ENCODE data around the gene ANKHD1.

- TF ChIP-seq CTCF (conservative IDR thresholded peaks at IDR 0.05 in 1 of 2, IDR thresholded peaks at IDR 0.05 in 1 of 2; ENCODE audit: low read depth in 1 of 2, low read length in 2 of 2) (no peak), EZH2 (IDR thresholded peaks at IDR 0.05; ENCODE audit: low read length, missing control alignments) (no peak)
Measured at GRCh38 chr5:140371356-140372151, 30.1 kb upstream of the ANKHD1 start.

Measured in fibroblast of lung (primary cell).